Uterus (tissue), 4 donors: ENCODE data around the gene NUDT2. TPM values are rescaled to one million over a fixed set of nuclear protein-coding genes. Genes with fewer than 3 reads are reported as not detected.

Experiments used
- DNase-seq, 2 donors: peaks; one replicate each; pipeline ENCODE4 v3.0.0-alpha.2; 2019 to 2020
- H3K27ac ChIP-seq, 2 donors: fragments of 200-600 bp; sonication (generic); 1 replicate in 1 of 2; 2 replicates in 1 of 2; pipeline ENCODE4 v1.5.1; 2016 to 2018
- H3K27me3 ChIP-seq, 2 donors: fragments of 200-600 bp; sonication (generic); one replicate each; pipeline ENCODE4 v1.5.1; 2018 to 2019; ENCODE audit warnings: control low read depth in 1 of 2
- H3K36me3 ChIP-seq, 2 donors: fragments of 200-600 bp; sonication (generic); one replicate each; pipeline ENCODE4 v1.5.1; 2019; ENCODE audit warnings: control low read depth in 1 of 2
- H3K4me1 ChIP-seq, 2 donors: fragments of 200-600 bp; sonication (generic); one replicate each; pipeline ENCODE4 v1.5.1; 2018 to 2019; ENCODE audit warnings: control low read depth in 1 of 2
- H3K4me3 ChIP-seq, 2 donors: fragments of 200-600 bp; sonication (generic); 1 replicate in 1 of 2; 2 replicates in 1 of 2; pipeline ENCODE4 v1.5.1; 2018 to 2019; ENCODE audit warnings: mild to moderate bottlenecking in 1 of 2
- H3K9me3 ChIP-seq, 2 donors: fragments of 200-600 bp; sonication (generic); one replicate each; pipeline ENCODE4 v1.5.1; 2019; ENCODE audit warnings: control low read depth in 1 of 2
- POLR2A ChIP-seq, 2 donors: fragments of 450-650 bp; IDR thresholded peaks; one replicate each; pipeline ENCODE4 v1.6.1; 2016; ENCODE audit warnings: antibody characterized with exemption in 2 of 2, mild to moderate bottlenecking in 1 of 2, moderate library complexity in 1 of 2
- intact Hi-C: fragments of 100-400 bp; cut with DNase I; formaldehyde crosslinking; loops from one replicate; pipeline ENCODE4 v1.15.1; 2023; ENCODE audit warnings: low total_unique reads
- total RNA-seq, 4 donors: library from RNA; depleted of rRNA in 3 of 4; stranded (reverse); fragments of >200 nt in 3 of 4; gene quantifications; one replicate each; pipeline versions ENCODE4 v1.1.0 to v1.2.4, GENCODE V29; 2014 to 2023
- TF ChIP-seq, protein P1 (sequence below), 4 experiments: fragments of 200-600 bp in 2 of 4; fragments of 450-650 bp in 2 of 4; sonication (generic) in 2 of 4; IDR thresholded peaks; one replicate each; pipeline ENCODE4 v1.5.1; 2016 to 2019; ENCODE audit warnings: antibody characterized with exemption in 4 of 4, mild to moderate bottlenecking in 2 of 4, moderate library complexity in 1 of 4
- donor health status: DM: yes; HTN: yes; CAD: no.

NUDT2 gene
- total RNA-seq, 4 donors from 2014 or later: 7.6 to 24.6 (median 20.2) TPM

- H3K36me3 ChIP-seq: no peaks in the 10 kb centered on the region
Measured at GRCh38 chr9:34369636-34370035, 40.3 kb downstream of the NUDT2 start.

DNA sequence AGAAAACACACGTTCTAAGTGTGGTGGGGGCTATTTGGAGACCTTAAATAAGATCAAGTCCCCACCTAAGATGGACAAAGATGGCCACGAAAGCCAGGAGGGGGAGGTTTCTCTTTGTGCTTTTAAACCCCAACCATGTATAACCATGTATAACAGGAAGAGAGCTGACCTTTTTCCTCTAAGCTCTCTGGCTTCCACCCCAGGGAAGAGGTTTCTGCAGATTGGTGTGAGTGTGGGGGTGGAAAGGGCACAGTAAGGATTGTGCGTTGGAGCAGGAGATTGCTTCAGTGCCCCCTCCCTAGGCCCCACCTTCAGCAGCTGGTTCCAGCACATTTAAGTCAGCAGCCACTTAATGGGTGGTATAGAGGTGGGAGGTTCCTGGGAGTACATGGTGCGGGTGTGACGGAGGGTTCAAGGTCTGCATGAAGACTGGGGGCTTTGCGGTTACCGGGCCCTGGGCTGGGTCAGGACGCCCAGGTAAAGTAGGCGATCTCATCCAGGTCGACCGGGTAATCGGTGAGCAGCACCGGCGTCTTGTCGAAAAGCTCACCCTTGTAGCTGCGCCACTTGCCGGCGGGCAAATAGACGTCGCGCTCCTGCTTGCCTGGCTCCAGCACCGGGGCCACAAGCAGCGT is 41.1 kb downstream of the NUDT2 start:
- H3K4me1 ChIP-seq: no peaks in the 10 kb centered on the region
- H3K4me3 ChIP-seq: no peak overlapping the region
- no peaks in the 10 kb centered on the region for H3K27me3 ChIP-seq
- intact Hi-C loops: no loop called here
- TF ChIP-seq, protein P1, sequence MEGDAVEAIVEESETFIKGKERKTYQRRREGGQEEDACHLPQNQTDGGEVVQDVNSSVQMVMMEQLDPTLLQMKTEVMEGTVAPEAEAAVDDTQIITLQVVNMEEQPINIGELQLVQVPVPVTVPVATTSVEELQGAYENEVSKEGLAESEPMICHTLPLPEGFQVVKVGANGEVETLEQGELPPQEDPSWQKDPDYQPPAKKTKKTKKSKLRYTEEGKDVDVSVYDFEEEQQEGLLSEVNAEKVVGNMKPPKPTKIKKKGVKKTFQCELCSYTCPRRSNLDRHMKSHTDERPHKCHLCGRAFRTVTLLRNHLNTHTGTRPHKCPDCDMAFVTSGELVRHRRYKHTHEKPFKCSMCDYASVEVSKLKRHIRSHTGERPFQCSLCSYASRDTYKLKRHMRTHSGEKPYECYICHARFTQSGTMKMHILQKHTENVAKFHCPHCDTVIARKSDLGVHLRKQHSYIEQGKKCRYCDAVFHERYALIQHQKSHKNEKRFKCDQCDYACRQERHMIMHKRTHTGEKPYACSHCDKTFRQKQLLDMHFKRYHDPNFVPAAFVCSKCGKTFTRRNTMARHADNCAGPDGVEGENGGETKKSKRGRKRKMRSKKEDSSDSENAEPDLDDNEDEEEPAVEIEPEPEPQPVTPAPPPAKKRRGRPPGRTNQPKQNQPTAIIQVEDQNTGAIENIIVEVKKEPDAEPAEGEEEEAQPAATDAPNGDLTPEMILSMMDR (IDR thresholded peaks at IDR 0.05): no peak
- TF ChIP-seq POLR2A (IDR thresholded peaks at IDR 0.05): no peak
- no peaks in the 10 kb centered on the region for H3K36me3 ChIP-seq
- H3K9me3 ChIP-seq: no peaks in the 10 kb centered on the region
- H3K27ac ChIP-seq: no peak overlapping the region
- no peak for DNase-seq

More at GRCh38 chr9:34369636-34370035, 40.3 kb downstream of the NUDT2 start:
- H3K27ac ChIP-seq: no peak overlapping the region
- H3K4me1 ChIP-seq: no peaks in the 10 kb centered on the region
- H3K27me3 ChIP-seq: no peaks in the 10 kb centered on the region
- TF ChIP-seq, protein P1 (IDR thresholded peaks at IDR 0.05): no peak
- TF ChIP-seq POLR2A (IDR thresholded peaks at IDR 0.05): no peak
- no peak overlapping the region for H3K4me3 ChIP-seq
- DNase-seq: no peak
- no peaks in the 10 kb centered on the region for H3K9me3 ChIP-seq
- intact Hi-C loops: no loop called here

DNA sequence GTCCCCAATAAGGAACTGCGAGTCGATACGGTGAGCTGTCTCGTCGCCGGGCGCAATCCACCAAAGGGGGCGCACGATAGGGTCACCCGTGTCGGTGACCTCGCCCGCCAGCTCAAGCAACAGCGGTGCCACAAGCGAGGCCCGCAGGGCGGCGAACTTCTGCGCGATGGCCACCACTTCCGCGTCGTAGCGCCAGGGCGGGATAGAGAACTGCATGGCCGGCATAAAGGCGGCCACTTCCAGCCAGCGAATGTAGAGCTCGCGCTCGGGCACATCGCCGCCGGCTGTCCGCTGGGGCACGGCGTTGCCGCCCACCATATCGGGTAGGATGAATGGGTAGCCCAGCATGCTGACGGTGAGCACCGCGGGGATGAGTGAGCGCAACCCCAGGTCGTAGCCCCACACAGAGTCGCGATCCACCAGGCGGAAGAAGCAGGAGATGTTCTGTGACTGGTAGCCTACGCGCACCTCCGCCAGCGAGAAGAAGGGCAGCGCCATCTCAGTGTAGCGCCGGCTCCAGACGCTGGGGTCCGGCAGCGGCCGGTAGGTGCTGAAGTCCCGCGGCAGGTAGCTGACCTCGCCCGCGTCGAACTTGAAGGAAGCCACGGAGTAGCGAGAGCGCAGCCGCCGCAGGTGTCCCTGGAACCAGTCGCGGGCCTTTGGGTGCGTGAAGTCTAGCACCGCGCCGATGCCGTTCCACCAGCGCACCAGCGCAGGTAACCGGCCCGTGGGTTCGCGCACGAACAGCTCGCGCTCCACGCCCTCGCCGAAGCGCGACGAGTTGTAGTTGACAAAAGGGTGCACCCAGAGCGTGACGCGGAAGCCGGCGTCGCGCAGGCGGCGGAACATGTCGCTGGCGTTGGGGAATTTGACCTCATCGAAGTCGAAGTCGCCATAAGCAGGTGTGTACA is 41.9 kb downstream of the NUDT2 start:
- intact Hi-C loops: no loop called here
- Histone ChIP-seq H3K9me3 (no peaks in the 10 kb centered on the region), H3K4me3 (no peak overlapping the region), H3K36me3 (no peaks in the 10 kb centered on the region), H3K27me3 (no peaks in the 10 kb centered on the region), H3K27ac (no peak overlapping the region), H3K4me1 (no peaks in the 10 kb centered on the region)
- TF ChIP-seq, protein P1 (IDR thresholded peaks at IDR 0.05): no peak
- TF ChIP-seq POLR2A (IDR thresholded peaks at IDR 0.05): no peak
- no peak for DNase-seq

- H3K9me3 ChIP-seq: no peaks in the 10 kb centered on the region
- no peaks in the 10 kb centered on the region for H3K4me1 ChIP-seq
- TF ChIP-seq, protein P1 (IDR thresholded peaks at IDR 0.05): no peak
- no peak for TF ChIP-seq POLR2A (IDR thresholded peaks at IDR 0.05)
- DNase-seq: no peak
- no peaks in the 10 kb centered on the region for H3K36me3 ChIP-seq
- intact Hi-C loops: no loop called here
- no peak overlapping the region for H3K27ac ChIP-seq
- H3K27me3 ChIP-seq: no peaks in the 10 kb centered on the region
- no peak overlapping the region for H3K4me3 ChIP-seq
Measured at GRCh38 chr9:34371886-34372466, 42.6 kb downstream of the NUDT2 start.
